Breast epithelium (tissue), 4 donors: ENCODE results near the gene GET4. TPM values are rescaled to one million over a fixed set of nuclear protein-coding genes. Genes with fewer than 3 reads are reported as not detected.

Experiments used
- DNase-seq, 2 donors: peaks; one replicate each; pipeline ENCODE4 v3.0.0-alpha.2; 2019; ENCODE audit warnings: low spot score in 2 of 2
- H3K27ac ChIP-seq, 2 donors: fragments of 200-600 bp; sonication (generic) in 1 of 2; one replicate each; pipeline ENCODE4 v1.5.1; 2016 to 2019; ENCODE audit warnings: mild to moderate bottlenecking in 1 of 2
- H3K27me3 ChIP-seq, 2 donors: fragments of 200-600 bp; sonication (generic) in 1 of 2; one replicate each; pipeline versions ENCODE4 v1.5.1 to v1.6.0; 2017 to 2019; ENCODE audit warnings: control low read depth in 1 of 2, mild to moderate bottlenecking in 1 of 2
- H3K36me3 ChIP-seq: fragments of 200-600 bp; one replicate; pipeline ENCODE4 v1.5.1; 2019
- H3K4me1 ChIP-seq, 2 donors: fragments of 200-600 bp; sonication (generic); one replicate each; pipeline ENCODE4 v1.5.1; 2016 to 2019; ENCODE audit warnings: control low read depth in 1 of 2
- H3K4me3 ChIP-seq, 3 donors: fragments of 200-600 bp; sonication (generic); 1 replicate in 2 of 3; 2 replicates in 1 of 3; pipeline ENCODE4 v1.5.1; 2016 to 2019; ENCODE audit warnings: mild to moderate bottlenecking in 3 of 3, moderate library complexity in 2 of 3
- H3K9me3 ChIP-seq, 2 donors: fragments of 200-600 bp; sonication (generic) in 1 of 2; one replicate each; pipeline ENCODE4 v1.5.1; 2016 to 2019; ENCODE audit warnings: control low read depth in 1 of 2
- POLR2A ChIP-seq: fragments of 450-650 bp; IDR thresholded peaks from one replicate; pipeline ENCODE4 v1.6.1; 2016; ENCODE audit warnings: antibody characterized with exemption, mild to moderate bottlenecking, moderate library complexity
- POLR2AphosphoS5 ChIP-seq, 3 donors: sonication (generic); formaldehyde crosslinking; IDR thresholded peaks; one replicate each; pipeline ENCODE4 v1.6.1; 2017; ENCODE audit warnings: antibody characterized with exemption in 3 of 3
- intact Hi-C: fragments of 100-400 bp; cut with DNase I; formaldehyde crosslinking; loops from one replicate; pipeline ENCODE4 v1.15.1; 2023; ENCODE audit warnings: low total_unique reads
- total RNA-seq, 3 donors: library from RNA; depleted of rRNA; stranded (reverse); fragments of >200 nt; gene quantifications; one replicate each; pipeline ENCODE4 v1.1.0, GENCODE V29; 2016
- TF ChIP-seq, protein P1 (sequence below), 3 donors: fragments of 450-650 bp; IDR thresholded peaks; one replicate each; pipeline ENCODE4 v1.5.1; 2016 to 2017; ENCODE audit warnings: antibody characterized with exemption in 3 of 3, mild to moderate bottlenecking in 3 of 3, moderate library complexity in 3 of 3

GET4 gene
- total RNA-seq, 3 donors from 2014 or later = 23.7 to 33.4 (median 29.5) TPM

DNA sequence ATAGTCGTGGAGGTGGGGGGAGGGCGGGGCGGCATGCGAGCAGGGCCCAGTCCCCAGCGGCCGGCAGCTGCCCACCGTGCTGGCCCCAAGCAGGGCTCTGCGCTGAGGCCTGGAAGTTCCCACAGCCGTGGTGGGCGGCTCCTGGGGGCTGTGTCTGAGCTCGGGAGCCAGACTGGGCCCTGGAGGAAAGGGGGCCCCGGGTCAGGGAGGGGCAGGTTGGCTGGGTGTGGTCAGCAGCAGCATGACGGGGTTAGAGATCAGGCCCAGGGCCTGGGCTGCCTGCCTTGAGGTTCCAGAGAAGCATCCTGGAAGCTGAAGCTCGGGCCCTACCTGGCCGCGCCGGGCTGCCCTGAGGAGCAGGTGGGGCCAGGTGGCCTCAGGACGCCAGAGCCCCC, 22.1 kb downstream of the GET4 start:
- intact Hi-C loops = no loop called here

DNA sequence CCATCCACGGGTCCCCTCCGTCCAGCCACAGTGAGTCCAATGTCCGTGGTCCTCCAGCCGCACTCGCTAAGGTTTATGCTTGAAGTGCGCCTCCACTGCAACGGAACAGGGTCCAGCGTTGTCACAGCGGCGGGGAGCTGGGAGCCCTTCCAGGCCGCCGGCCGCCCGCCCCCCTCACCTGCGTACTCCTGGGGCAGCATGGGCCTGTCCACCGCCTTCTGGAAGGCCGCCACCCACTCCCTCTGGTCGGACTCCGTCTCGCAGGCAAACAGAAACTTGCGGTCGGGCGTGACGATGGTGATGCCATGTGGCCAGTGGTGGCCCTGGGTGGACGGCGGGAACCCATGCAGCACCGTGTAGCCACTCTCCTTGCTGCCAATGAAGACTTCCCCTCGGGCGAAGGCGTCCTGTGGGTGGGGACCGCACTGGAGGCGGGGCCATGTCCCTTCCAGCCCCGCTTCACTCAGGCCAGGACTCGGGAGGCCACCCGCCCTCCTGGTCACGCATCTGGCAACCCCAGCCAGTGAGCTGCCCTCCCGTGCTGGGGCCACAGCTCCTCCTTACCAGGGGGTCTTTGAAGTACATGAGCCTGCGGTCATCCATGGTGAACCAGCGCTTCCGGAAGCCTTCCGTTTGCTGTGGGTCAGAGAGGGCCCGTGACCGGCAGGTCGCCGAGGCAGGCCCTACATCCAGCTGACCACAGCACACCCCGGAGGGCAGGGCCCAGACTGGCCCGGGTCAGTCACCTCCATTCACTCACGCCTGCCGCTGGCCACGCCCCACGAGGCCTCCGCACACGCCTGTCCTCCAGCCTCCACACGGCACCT, 22.7 kb downstream of the GET4 start:
- TF ChIP-seq, protein P1, sequence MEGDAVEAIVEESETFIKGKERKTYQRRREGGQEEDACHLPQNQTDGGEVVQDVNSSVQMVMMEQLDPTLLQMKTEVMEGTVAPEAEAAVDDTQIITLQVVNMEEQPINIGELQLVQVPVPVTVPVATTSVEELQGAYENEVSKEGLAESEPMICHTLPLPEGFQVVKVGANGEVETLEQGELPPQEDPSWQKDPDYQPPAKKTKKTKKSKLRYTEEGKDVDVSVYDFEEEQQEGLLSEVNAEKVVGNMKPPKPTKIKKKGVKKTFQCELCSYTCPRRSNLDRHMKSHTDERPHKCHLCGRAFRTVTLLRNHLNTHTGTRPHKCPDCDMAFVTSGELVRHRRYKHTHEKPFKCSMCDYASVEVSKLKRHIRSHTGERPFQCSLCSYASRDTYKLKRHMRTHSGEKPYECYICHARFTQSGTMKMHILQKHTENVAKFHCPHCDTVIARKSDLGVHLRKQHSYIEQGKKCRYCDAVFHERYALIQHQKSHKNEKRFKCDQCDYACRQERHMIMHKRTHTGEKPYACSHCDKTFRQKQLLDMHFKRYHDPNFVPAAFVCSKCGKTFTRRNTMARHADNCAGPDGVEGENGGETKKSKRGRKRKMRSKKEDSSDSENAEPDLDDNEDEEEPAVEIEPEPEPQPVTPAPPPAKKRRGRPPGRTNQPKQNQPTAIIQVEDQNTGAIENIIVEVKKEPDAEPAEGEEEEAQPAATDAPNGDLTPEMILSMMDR (IDR thresholded peaks at IDR 0.05) = no peak
- TF ChIP-seq POLR2A (no peak), POLR2AphosphoS5 (IDR thresholded peaks at IDR 0.05) (no peak)
- intact Hi-C loops = no loop called here
- Histone ChIP-seq H3K27me3 (no peaks in the 10 kb centered on the region), H3K36me3 (peaks cover 7% of the 10 kb centered on the region), H3K4me3 (no peak overlapping the region), H3K27ac (no peak overlapping the region), H3K9me3 (no peaks in the 10 kb centered on the region), H3K4me1 (no peaks in the 10 kb centered on the region)
- no peak for DNase-seq

More for the DNA sequence above, 22.1 kb downstream of the GET4 start:
- H3K27me3 ChIP-seq = no peaks in the 10 kb centered on the region
- TF ChIP-seq POLR2AphosphoS5 (IDR thresholded peaks at IDR 0.05) (no peak), POLR2A (no peak)
- TF ChIP-seq, protein P1 (IDR thresholded peaks at IDR 0.05) = no peak
- H3K4me3 ChIP-seq = no peak overlapping the region
- H3K9me3 ChIP-seq = no peaks in the 10 kb centered on the region
- no peak for DNase-seq
- no peak overlapping the region for H3K27ac ChIP-seq
- H3K36me3 ChIP-seq = peaks cover 7% of the 10 kb centered on the region
- no peaks in the 10 kb centered on the region for H3K4me1 ChIP-seq

DNA sequence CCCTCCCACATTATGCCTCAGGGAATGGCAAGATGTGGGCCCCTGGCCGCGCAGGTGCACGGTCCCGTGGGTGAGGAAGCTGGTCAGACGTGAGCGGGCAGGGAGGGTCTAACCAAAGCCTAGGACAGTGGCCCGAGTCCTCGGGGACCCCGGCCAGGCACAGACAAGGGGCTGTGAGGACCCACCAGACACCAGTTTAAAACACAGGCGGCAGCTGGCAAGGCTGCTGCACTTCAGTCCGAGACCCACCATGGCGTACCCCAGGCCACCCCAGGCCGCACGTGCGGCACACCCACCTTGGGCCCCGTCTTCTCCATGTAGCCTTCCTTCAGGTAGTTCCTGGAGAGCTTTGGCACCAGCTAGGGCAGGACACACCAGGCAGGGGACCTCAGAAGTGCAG, 23.5 kb downstream of the GET4 start:
- intact Hi-C loops = no loop called here
- Histone ChIP-seq H3K36me3 (peaks cover 7% of the 10 kb centered on the region), H3K9me3 (no peaks in the 10 kb centered on the region), H3K4me3 (no peak overlapping the region), H3K27me3 (no peaks in the 10 kb centered on the region), H3K4me1 (no peaks in the 10 kb centered on the region), H3K27ac (no peak overlapping the region)
- DNase-seq = no peak
- TF ChIP-seq, protein P1 (IDR thresholded peaks at IDR 0.05) = no peak
- no peak for TF ChIP-seq POLR2A
- TF ChIP-seq POLR2AphosphoS5 (IDR thresholded peaks at IDR 0.05) = no peak

DNA sequence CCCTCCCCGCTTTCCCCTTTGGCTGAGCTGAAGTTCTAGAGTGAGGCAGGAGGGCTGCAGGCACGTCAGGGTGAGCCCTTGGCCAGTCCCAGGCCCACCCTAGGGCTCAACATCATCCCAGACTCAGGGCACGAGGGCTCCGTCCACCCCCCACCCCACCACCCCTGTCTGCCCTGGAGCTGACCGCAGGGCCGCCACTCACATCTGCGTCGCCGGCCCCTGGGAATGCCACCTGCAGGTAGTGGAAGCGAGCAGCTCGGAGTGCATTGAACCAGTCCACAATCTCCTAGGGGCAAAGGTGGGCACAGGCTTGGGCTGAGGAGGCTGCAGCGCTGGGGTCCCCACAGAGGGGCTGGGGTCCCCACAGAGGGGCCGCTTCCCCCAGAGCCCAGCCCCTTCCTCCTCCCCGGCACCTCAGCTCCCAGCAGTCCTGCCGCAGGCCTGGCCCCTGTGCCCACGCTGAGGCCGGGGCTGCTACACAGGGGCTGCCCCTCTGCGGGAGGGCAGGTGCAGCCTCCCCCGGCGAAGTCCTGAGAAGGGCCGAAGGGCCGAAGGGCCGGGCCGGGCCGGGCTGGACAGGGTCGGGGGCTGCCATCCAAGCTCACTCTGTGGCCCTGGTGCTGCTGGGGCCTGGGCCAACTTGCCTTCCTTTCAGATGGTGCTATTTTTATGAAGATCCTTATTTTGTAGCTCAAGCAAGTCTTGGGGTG, 24.1 kb downstream of the GET4 start:
- intact Hi-C loops = no loop called here
- H3K4me3 ChIP-seq = no peak overlapping the region
- H3K27ac ChIP-seq = no peak overlapping the region
- H3K9me3 ChIP-seq = no peaks in the 10 kb centered on the region
- no peaks in the 10 kb centered on the region for H3K4me1 ChIP-seq
- no peak for DNase-seq
- H3K36me3 ChIP-seq = peaks cover 4% of the 10 kb centered on the region
- no peak for TF ChIP-seq POLR2A
- no peak for TF ChIP-seq POLR2AphosphoS5 (IDR thresholded peaks at IDR 0.05)
- TF ChIP-seq, protein P1 (IDR thresholded peaks at IDR 0.05) = no peak
- no peaks in the 10 kb centered on the region for H3K27me3 ChIP-seq

DNA sequence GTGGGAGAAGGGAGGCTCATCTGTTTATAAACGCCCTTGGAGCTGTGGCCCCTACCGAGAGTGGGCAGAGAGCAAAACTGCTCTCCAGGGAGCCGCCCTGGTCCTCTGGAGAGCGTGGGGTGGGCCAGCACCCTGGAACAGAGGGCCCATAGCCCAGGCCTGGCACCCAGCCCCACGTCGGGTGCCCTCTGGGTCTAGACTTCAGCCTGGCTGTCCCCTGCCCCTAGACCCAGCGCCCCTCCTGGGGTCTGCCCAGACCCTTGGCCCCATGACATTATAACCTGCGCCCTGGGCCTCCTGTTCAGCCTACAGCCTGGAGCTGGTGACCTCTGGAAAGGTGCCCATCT, 24.7 kb downstream of the GET4 start:
- H3K27ac ChIP-seq = no peak overlapping the region
- H3K4me3 ChIP-seq = no peak overlapping the region
- intact Hi-C loops = no loop called here
- no peaks in the 10 kb centered on the region for H3K9me3 ChIP-seq
- H3K4me1 ChIP-seq = no peaks in the 10 kb centered on the region
- H3K36me3 ChIP-seq = no peaks in the 10 kb centered on the region
- H3K27me3 ChIP-seq = no peaks in the 10 kb centered on the region
- no peak for DNase-seq
- TF ChIP-seq, protein P1 (IDR thresholded peaks at IDR 0.05) = no peak
- no peak for TF ChIP-seq POLR2AphosphoS5 (IDR thresholded peaks at IDR 0.05)
- TF ChIP-seq POLR2A = no peak
